Cortex of kidney (tissue), 1 donor: ENCODE measurements around the gene MUC5AC.
"Not testable (repeated sequence)": the region's sequence is repeated elsewhere in the genome, so short reads cannot be mapped to it uniquely, and the experiment has no call there.

ENCODE experiments used
- DNase-seq: peaks from one replicate; lab custom pipeline; 2025; lab: John Stamatoyannopoulos, UW

The MUC5AC gene

GRCh38 chr11:1208394-1209261, 50.9 kb downstream of the MUC5AC start:
- no peak for DNase-seq

- no peak for DNase-seq
Measured at GRCh38 chr11:1209371-1210057, 51.8 kb downstream of the MUC5AC start.

GRCh38 chr11:1211838-1212237, 54.1 kb downstream of the MUC5AC start:
- no peak for DNase-seq

- DNase-seq: not testable (repeated sequence)
Measured at GRCh38 chr11:1215826-1216225, 58.1 kb downstream of the MUC5AC start.

GRCh38 chr11:1217151-1217550, 59.4 kb downstream of the MUC5AC start:
- no peak for DNase-seq

GRCh38 chr11:1218256-1218787, 60.6 kb downstream of the MUC5AC start:
- DNase-seq: no peak

- no peak for DNase-seq
Measured at GRCh38 chr11:1218788-1219445, 61.2 kb downstream of the MUC5AC start.

- DNase-seq: no peak
Measured at GRCh38 chr11:1219446-1219833, 61.7 kb downstream of the MUC5AC start.

GRCh38 chr11:1219834-1220815, 62.4 kb downstream of the MUC5AC start:
- no peak for DNase-seq

- no peak for DNase-seq
Measured at GRCh38 chr11:1220941-1221721, 63.4 kb downstream of the MUC5AC start.

- no peak for DNase-seq
Measured at GRCh38 chr11:1221848-1222311, 64.1 kb downstream of the MUC5AC start.

GRCh38 chr11:1222491-1223345, 65.0 kb downstream of the MUC5AC start, which contains the start of gene MUC5B:
MUC5B (plus strand) TSS chr11:1223066; CDS start chr11:1223124, 58 bp downstream.
- DNase-seq: no peak

- DNase-seq: no peak
Measured at GRCh38 chr11:1223346-1224110, 65.8 kb downstream of the MUC5AC start.

- no peak for DNase-seq
Measured at GRCh38 chr11:1224111-1224490, 66.3 kb downstream of the MUC5AC start.

GRCh38 chr11:1224491-1225385, 67.0 kb downstream of the MUC5AC start:
- DNase-seq: no peak

- no peak for DNase-seq
Measured at GRCh38 chr11:1225386-1226225, 67.9 kb downstream of the MUC5AC start.
